Measurements from ENCODE around the gene EVA1A.

Gene EVA1A

DNA sequence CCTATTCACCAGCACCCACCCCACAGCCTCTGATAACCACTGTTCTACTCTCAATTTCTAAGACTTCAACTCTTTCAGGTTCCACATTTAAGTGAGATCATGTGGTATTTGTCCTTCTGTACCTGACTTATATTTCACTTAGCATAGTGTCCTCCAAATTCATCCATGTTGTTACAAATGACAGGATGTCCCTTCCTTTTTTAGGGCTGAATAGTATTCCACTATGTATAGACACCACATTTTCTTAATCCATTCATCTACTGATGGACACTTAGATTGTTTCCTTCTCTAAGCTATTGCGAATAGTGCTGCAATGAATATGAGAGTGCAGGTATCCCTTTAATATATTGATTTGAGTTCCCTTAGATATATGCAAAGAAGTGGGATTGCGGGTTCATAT, 100.1 kb downstream of the EVA1A start:
- in situ Hi-C loops (cut with MboI; ENCODE audit: low sequenced_read_pairs), result loop anchor here (25.0 kb wide), 1 partner anchor 152 kb away; no protein-coding TSS in a partner anchor

DNA sequence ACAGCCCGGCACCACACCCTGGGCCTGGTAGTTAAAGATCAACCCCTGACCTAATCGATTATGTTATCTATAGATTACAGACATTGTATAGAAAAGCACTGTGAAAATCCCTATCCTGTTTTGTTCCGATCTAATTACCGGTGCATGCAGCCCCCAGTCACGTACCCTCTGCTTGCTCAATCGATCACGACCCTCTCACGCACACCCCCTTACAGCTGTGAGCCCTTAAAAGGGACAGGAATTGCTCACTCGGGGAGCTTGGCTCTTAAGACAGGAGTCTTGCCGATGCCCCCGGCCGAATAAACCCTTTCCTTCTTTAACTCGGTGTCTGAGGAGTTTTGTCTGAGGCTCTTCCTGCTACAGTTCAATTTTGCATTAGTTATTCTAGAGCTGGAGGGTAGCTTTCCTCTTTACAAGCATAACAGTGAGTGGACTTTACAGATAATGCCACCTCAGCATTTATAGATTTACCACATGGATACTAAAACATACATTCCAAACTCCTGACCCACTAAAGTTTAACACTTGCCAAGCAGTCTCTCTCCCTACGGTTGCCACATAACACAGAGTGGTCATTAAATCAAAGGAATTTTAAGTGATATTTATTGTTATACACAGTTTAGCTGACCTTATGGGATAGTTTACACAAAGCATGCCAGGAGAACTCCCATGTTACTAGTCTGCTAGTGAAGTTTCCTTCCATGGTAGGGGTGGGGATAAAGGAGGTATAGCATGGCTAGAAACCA, 101.0 kb downstream of the EVA1A start:
- in situ Hi-C loops (cut with MboI; ENCODE audit: low sequenced_read_pairs), result loop anchor here (25.0 kb wide), 1 partner anchor 153 kb away; no protein-coding TSS in a partner anchor

DNA sequence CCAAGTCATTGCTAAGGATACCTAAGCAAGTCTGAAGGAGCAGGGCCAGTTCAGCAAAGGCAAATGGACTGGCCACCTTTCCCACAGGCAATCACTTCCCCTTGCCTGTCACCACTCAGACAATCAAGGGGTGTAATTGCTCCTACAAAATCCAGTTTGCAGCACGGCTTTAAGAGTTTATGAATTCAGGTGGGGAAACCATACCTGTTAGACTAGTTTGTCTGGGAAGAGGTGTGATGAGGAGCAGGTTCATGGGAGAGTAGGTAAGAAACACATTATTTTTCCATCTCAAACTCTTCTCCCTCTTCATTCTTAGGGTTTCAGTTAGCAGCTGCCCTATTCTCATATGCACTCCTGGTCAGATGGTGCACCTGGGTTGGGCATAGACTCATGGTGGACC, 102.5 kb downstream of the EVA1A start:
- in situ Hi-C loops (cut with MboI; ENCODE audit: low sequenced_read_pairs), result loop anchor here (25.0 kb wide), 1 partner anchor 154 kb away; no protein-coding TSS in a partner anchor

DNA sequence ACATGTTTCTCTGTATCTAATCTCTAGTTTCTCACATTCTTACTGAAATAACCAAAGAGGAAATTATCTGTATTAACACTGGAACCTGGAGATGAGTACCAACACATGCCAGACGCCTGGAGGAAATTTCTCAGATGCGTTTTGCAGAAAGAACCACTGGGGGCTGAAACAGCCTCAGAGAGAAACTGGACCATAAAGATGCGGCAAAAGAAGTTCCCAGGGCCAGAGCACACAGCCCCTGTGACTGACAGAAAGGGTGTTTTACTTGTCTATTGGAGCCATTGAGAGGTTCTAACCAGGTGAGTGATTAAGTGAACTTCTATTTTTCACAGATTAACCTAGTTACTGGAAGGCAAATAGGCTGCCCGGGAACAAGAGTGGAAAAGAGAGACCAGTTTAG, 103.9 kb downstream of the EVA1A start:
- in situ Hi-C loops (cut with MboI; ENCODE audit: low sequenced_read_pairs), result loop anchor here (25.0 kb wide), 1 partner anchor 155 kb away; no protein-coding TSS in a partner anchor

DNA sequence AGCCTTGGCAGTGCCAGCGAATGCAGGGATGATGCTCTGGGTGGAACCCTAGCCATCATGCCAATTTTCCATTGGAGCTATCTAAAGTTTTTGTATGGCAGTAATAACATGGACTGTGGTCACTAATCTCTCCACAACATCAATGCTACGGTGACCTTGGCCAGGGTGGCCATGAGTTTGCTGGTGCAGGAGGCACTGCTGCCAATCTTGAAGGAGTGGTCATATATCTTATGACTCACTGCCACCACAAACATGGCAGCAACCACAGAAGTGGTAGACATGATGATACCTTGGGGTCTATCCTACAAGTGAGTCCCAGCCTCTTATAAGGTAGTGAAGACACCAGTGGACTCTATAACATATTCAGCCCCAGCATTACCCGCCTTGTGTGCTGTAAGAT, 104.6 kb downstream of the EVA1A start:
- in situ Hi-C loops (cut with MboI; ENCODE audit: low sequenced_read_pairs), result loop anchor here (25.0 kb wide), 1 partner anchor 156 kb away; no protein-coding TSS in a partner anchor

DNA sequence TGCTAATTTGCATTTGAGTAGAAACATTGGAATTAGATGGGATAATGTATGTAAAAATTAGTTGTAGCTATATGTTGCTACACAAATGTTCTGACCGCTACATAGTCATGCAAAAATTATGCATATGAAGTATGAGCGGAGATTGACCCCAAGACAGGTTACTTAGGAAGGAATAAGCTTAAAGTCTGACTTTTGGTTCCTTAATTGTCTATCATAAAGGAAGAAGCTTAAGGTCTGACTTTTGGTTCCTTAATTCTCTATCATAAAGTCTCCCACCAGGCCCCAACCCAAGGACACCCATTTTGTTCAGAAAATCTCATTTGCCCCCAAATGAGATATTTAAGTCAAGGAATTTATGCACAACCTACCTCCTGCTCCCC, 106.5 kb downstream of the EVA1A start:
- in situ Hi-C loops (cut with MboI; ENCODE audit: low sequenced_read_pairs), result loop anchor here (25.0 kb wide), 1 partner anchor 158 kb away; no protein-coding TSS in a partner anchor

DNA sequence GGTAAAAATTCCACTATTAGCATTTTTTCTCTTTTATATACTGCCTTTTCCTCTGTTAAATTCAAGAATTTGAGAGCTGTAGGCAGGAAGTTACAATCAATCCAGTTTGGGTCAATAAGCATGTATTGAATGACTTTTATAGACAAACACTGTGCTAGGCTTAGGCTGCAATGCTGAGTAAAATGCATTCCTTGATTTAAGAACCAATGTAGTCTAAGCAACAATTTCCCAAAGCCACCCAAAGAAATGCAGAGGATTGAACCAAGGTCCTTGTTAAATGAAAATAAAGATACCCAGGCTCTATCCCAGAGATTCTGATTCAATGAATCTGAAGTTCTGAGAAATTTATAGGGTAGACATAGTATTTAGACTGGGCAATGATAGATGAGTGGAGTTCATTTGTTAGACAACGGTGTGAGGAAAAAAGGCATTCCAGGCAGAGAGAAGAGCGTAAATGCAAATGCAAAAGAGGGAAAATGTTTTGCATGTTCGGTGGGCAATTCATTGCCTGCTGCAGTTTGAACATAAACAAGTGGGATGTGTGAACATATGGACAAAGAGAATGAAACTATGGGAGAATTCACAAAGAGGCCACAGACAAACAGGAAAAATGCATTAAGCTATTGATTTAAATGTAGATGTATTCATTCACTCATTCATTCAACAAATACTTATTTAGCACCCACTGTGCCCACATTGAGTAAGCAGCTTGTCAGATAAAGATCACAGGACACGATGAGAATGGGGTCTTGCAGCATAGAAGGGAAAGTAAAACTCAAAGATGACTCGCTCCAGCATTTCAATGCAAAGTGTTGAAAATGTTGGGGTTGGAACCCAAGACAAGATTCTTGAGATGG, 107.1 kb downstream of the EVA1A start:
- in situ Hi-C loops (cut with MboI; ENCODE audit: low sequenced_read_pairs), result loop anchor here (25.0 kb wide), 1 partner anchor 159 kb away; no protein-coding TSS in a partner anchor

DNA sequence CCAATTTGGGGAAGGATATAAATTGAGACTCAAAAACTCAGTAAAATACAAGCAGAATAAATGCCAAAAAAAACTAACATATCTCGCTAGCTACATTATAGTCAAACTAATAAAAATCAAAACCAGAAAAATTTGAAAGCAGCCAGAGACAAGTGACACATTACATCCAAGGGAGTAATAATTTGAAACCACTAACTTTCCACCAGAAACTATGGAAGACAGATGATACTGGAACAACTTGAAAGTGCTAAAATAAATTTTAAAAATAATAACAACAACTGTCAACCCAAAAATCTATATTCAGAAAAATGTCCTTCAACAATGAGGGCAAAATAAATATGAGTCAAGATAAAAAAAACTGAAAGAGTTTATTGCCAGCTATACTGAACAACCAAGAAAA, 110.7 kb downstream of the EVA1A start:
- in situ Hi-C loops (cut with MboI; ENCODE audit: low sequenced_read_pairs), result loop anchor here (25.0 kb wide), 1 partner anchor 162 kb away; no protein-coding TSS in a partner anchor

DNA sequence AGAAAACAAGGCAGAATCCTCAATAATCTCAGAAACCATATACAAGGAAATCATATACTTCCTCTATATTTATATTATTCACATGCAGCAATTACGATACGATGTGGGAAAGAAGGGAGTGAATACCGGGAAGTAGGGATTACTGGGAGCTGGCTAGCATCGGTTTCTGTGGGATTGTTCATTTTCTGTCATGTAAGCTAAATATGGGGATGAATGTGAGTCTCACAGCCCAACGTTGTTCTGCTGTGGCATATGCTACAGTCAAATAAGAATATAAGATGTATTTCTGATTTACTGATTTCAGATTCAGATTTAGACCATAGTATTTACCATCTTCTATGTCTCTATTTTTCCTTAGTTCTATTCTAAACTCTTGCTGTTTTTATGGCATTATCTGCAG, 113.6 kb downstream of the EVA1A start:
- in situ Hi-C loops (cut with MboI; ENCODE audit: low sequenced_read_pairs), result no loop called here
